Mesenchymal stem cell (in vitro differentiated cells and primary cell): Measurements from ENCODE around the gene LGALSL.

Source experiments
- DNase-seq: peaks from one replicate; pipeline ENCODE4 v3.0.0-alpha.2; 2013
- H2AFZ ChIP-seq: one replicate; pipeline ENCODE4 v1.6.1; 2013; ENCODE audit warnings: low read depth, mild to moderate bottlenecking, control low read depth, inconsistent platforms, low read length, moderate library complexity
- H2AK5ac ChIP-seq: 2 replicates; pipeline ENCODE4 v1.6.1; 2013; ENCODE audit warnings: low read length, moderate library complexity, mild to moderate bottlenecking, inconsistent platforms; ENCODE audit not compliant: severe bottlenecking
- H2BK120ac ChIP-seq: one replicate; pipeline ENCODE4 v1.6.1; 2013; ENCODE audit warnings: low read depth, mild to moderate bottlenecking, inconsistent platforms, low read length, moderate library complexity
- H2BK12ac ChIP-seq, 2 experiments: one replicate each; pipeline ENCODE4 v1.6.1; 2013; ENCODE audit warnings: inconsistent platforms in 2 of 2, low read length in 2 of 2, mild to moderate bottlenecking in 2 of 2, moderate library complexity in 2 of 2, control low read depth in 1 of 2
- H2BK15ac ChIP-seq: one replicate; pipeline ENCODE4 v1.6.1; 2013; ENCODE audit warnings: mild to moderate bottlenecking, low read depth, inconsistent platforms; ENCODE audit not compliant: poor library complexity, severe bottlenecking
- H2BK5ac ChIP-seq: 2 replicates; pipeline ENCODE4 v1.6.1; 2013; ENCODE audit warnings: low read depth, mild to moderate bottlenecking, low read length, control low read depth, inconsistent platforms; ENCODE audit not compliant: poor library complexity, severe bottlenecking
- H3K14ac ChIP-seq, 2 experiments: one replicate each; pipeline ENCODE4 v1.6.1; 2013; ENCODE audit warnings: inconsistent platforms in 2 of 2, low read length in 2 of 2, control low read depth in 1 of 2, mild to moderate bottlenecking in 1 of 2, moderate library complexity in 1 of 2
- H3K18ac ChIP-seq, 2 experiments: one replicate each; pipeline ENCODE4 v1.6.1; 2013; ENCODE audit warnings: inconsistent platforms in 2 of 2, low read length in 2 of 2, control low read depth in 1 of 2, low read depth in 1 of 2, mild to moderate bottlenecking in 1 of 2
- H3K23ac ChIP-seq, 2 experiments: one replicate each; pipeline ENCODE4 v1.6.1; 2013; ENCODE audit warnings: inconsistent platforms in 2 of 2, low read length in 2 of 2, mild to moderate bottlenecking in 2 of 2, moderate library complexity in 2 of 2, control low read depth in 1 of 2
- H3K27ac ChIP-seq: 2 replicates; pipeline ENCODE4 v1.5.1; 2013; ENCODE audit warnings: mild to moderate bottlenecking, moderate library complexity, low read length, control low read depth, inconsistent platforms; ENCODE audit not compliant: poor library complexity, severe bottlenecking
- H3K27me3 ChIP-seq, 2 experiments: 2 replicates each; pipeline versions ENCODE4 v1.6.1 to v1.7.0; 2013; ENCODE audit warnings: low read length in 2 of 2, mild to moderate bottlenecking in 2 of 2, moderate library complexity in 2 of 2, control low read depth in 1 of 2, inconsistent platforms in 1 of 2; ENCODE audit not compliant: control insufficient read depth in 1 of 2, insufficient read depth in 1 of 2
- H3K36me3 ChIP-seq, 2 experiments: 2 replicates each; pipeline versions ENCODE4 v1.6.1 to v1.7.0; 2013; ENCODE audit warnings: low read length in 2 of 2, control low read depth in 1 of 2, inconsistent platforms in 1 of 2, low read depth in 1 of 2, mild to moderate bottlenecking in 1 of 2; ENCODE audit not compliant: insufficient read depth in 2 of 2, control insufficient read depth in 1 of 2
- H3K4ac ChIP-seq, 2 experiments: one replicate each; pipeline ENCODE4 v1.6.1; 2013; ENCODE audit warnings: inconsistent platforms in 2 of 2, low read length in 2 of 2, mild to moderate bottlenecking in 2 of 2, moderate library complexity in 2 of 2, control low read depth in 1 of 2, low read depth in 1 of 2
- H3K4me1 ChIP-seq: 2 replicates; pipeline ENCODE4 v1.6.1; 2013; ENCODE audit warnings: low read depth, low read length, control low read depth; ENCODE audit not compliant: control insufficient read depth, insufficient read depth
- H3K4me2 ChIP-seq: 2 replicates; pipeline ENCODE4 v1.6.1; 2013; ENCODE audit warnings: low read length, mild to moderate bottlenecking, inconsistent platforms; ENCODE audit not compliant: poor library complexity, severe bottlenecking
- H3K4me3 ChIP-seq, 2 experiments: 2 replicates each; pipeline versions ENCODE4 v1.5.1 to v1.7.0; 2013; ENCODE audit warnings: low read length in 2 of 2, mild to moderate bottlenecking in 2 of 2, control low read depth in 1 of 2, low read depth in 1 of 2; ENCODE audit not compliant: insufficient read depth in 1 of 2
- H3K79me1 ChIP-seq: replicated peaks from 2 replicates; pipeline ENCODE4 v1.6.1; 2013; ENCODE audit warnings: mild to moderate bottlenecking, control low read depth, low read length, inconsistent platforms; ENCODE audit not compliant: poor library complexity, severe bottlenecking
- H3K9ac ChIP-seq: 2 replicates; pipeline ENCODE4 v1.7.0; 2013; ENCODE audit warnings: mild to moderate bottlenecking, low read length, moderate library complexity
- H3K9me3 ChIP-seq: 2 replicates; pipeline ENCODE4 v1.7.0; 2013; ENCODE audit warnings: mild to moderate bottlenecking, low read length; ENCODE audit not compliant: control insufficient read depth
- H4K8ac ChIP-seq: one replicate; pipeline ENCODE4 v1.6.1; 2013; ENCODE audit warnings: inconsistent platforms, mild to moderate bottlenecking, low read length, moderate library complexity
- H4K91ac ChIP-seq: one replicate; pipeline ENCODE4 v1.6.1; 2013; ENCODE audit warnings: mild to moderate bottlenecking, low read length, inconsistent platforms
- WGBS: methylation state at CpG from one replicate; pipeline ENCODE4 v1.1.7; 2013; ENCODE audit warnings: mixed read lengths; 5-methylcytosine and 5-hydroxymethylcytosine counted together

The LGALSL gene

GRCh38 chr2:64461271-64462058, 7.5 kb downstream of the LGALSL start:
- Histone ChIP-seq H3K18ac (no peak overlapping the region), H3K4me2 (no peak overlapping the region)
- 82% methylated on average over 6 of the region's 7 CpGs for WGBS

GRCh38 chr2:64462171-64462570, 8.2 kb downstream of the LGALSL start:
- H3K9me3 ChIP-seq, result no peaks in the 10 kb centered on the region
- H2AFZ ChIP-seq, result no peak overlapping the region
- no peak overlapping the region for H3K4me2 ChIP-seq
- DNase-seq, result no peak
- no peaks in the 10 kb centered on the region for H3K4me1 ChIP-seq
- no peak overlapping the region for H2BK12ac ChIP-seq
- H3K9ac ChIP-seq, result no peak overlapping the region
- WGBS, result 93% methylated on average over 3 of the region's 3 CpGs
- no peak overlapping the region for H3K23ac ChIP-seq
- H3K27me3 ChIP-seq, result no peaks in the 10 kb centered on the region
- no peak overlapping the region for H3K4me3 ChIP-seq
- H2BK15ac ChIP-seq, result no peak overlapping the region
- no peaks in the 10 kb centered on the region for H3K79me1 ChIP-seq
- H4K91ac ChIP-seq, result no peak overlapping the region
- H2BK5ac ChIP-seq, result no peak overlapping the region
- H2AK5ac ChIP-seq, result no peak overlapping the region
- no peak overlapping the region for H4K8ac ChIP-seq
- no peak overlapping the region for H3K27ac ChIP-seq
- no peak overlapping the region for H2BK120ac ChIP-seq
- H3K4ac ChIP-seq, result no peak overlapping the region
- no peak overlapping the region for H3K18ac ChIP-seq
- peaks cover 0 to 14% of the 10 kb centered on the region in 2 experiments for H3K36me3 ChIP-seq
- H3K14ac ChIP-seq, result no peak overlapping the region

More at GRCh38 chr2:64461271-64462058, 7.5 kb downstream of the LGALSL start:
- H2BK15ac ChIP-seq, result no peak overlapping the region
- H4K91ac ChIP-seq, result no peak overlapping the region
- no peak overlapping the region for H3K4ac ChIP-seq
- no peak overlapping the region for H2BK5ac ChIP-seq
- no peak overlapping the region for H2AFZ ChIP-seq
- H3K14ac ChIP-seq, result no peak overlapping the region
- no peaks in the 10 kb centered on the region for H3K79me1 ChIP-seq
- H2BK12ac ChIP-seq, result no peak overlapping the region
- peaks cover 0 to 19% of the 10 kb centered on the region in 2 experiments for H3K36me3 ChIP-seq
- H3K9me3 ChIP-seq, result no peaks in the 10 kb centered on the region
- H3K4me1 ChIP-seq, result no peaks in the 10 kb centered on the region
- no peak for DNase-seq
- no peak overlapping the region for H3K27ac ChIP-seq
- no peak overlapping the region for H3K4me3 ChIP-seq
- no peak overlapping the region for H3K23ac ChIP-seq
- H4K8ac ChIP-seq, result no peak overlapping the region
- H3K9ac ChIP-seq, result no peak overlapping the region
- no peaks in the 10 kb centered on the region for H3K27me3 ChIP-seq
- H2BK120ac ChIP-seq, result no peak overlapping the region
- H2AK5ac ChIP-seq, result no peak overlapping the region

- Histone ChIP-seq H3K9me3 (no peaks in the 10 kb centered on the region), H3K14ac (no peak overlapping the region), H3K4me3 (peak overlapping the region in 1 of 2 experiments; percentile 44), H3K27ac (no peak overlapping the region), H3K36me3 (peaks cover 0 to 6% of the 10 kb centered on the region in 2 experiments), H3K79me1 (no peaks in the 10 kb centered on the region), H2BK5ac (no peak overlapping the region), H3K4me1 (no peaks in the 10 kb centered on the region), H3K4ac (no peak overlapping the region), H4K91ac (no peak overlapping the region), H2BK120ac (no peak overlapping the region), H2AFZ (no peak overlapping the region), H3K27me3 (no peaks in the 10 kb centered on the region), H2BK15ac (no peak overlapping the region), H4K8ac (no peak overlapping the region), H2BK12ac (no peak overlapping the region), H2AK5ac (no peak overlapping the region), H3K9ac (no peak overlapping the region), H3K18ac (no peak overlapping the region), H3K23ac (no peak overlapping the region), H3K4me2 (no peak overlapping the region)
- peak; percentile 27 for DNase-seq
- WGBS, result 54% methylated on average over 4 of the region's 5 CpGs
Observed at GRCh38 chr2:64462940-64463700, 9.2 kb downstream of the LGALSL start.

GRCh38 chr2:64463781-64464180, 9.8 kb downstream of the LGALSL start:
- no peaks in the 10 kb centered on the region for H3K27me3 ChIP-seq
- no peak overlapping the region for H3K4me3 ChIP-seq
- H3K4me2 ChIP-seq, result no peak overlapping the region
- no peaks in the 10 kb centered on the region for H3K79me1 ChIP-seq
- no peak overlapping the region for H4K8ac ChIP-seq
- no peak overlapping the region for H3K27ac ChIP-seq
- H3K9me3 ChIP-seq, result no peaks in the 10 kb centered on the region
- peak overlapping the region; percentile 54 for H2BK15ac ChIP-seq
- WGBS, result 100% methylated on average over 1 of the region's 1 CpG
- no peak overlapping the region for H3K18ac ChIP-seq
- peak; percentile 28 for DNase-seq
- no peak overlapping the region for H3K9ac ChIP-seq
- H4K91ac ChIP-seq, result no peak overlapping the region
- no peaks in the 10 kb centered on the region for H3K4me1 ChIP-seq
- H3K23ac ChIP-seq, result no peak overlapping the region
- H3K14ac ChIP-seq, result no peak overlapping the region
- H3K36me3 ChIP-seq, result no peaks in the 10 kb centered on the region
- no peak overlapping the region for H2BK5ac ChIP-seq
- no peak overlapping the region for H3K4ac ChIP-seq
- H2BK12ac ChIP-seq, result no peak overlapping the region
- H2AFZ ChIP-seq, result no peak overlapping the region
- no peak overlapping the region for H2AK5ac ChIP-seq
- no peak overlapping the region for H2BK120ac ChIP-seq
